Measurements from ENCODE around the gene PLSCR4.

- no peak for TF ChIP-seq EP300 (IDR thresholded peaks at IDR 0.05)
- TF ChIP-seq, protein P1, sequence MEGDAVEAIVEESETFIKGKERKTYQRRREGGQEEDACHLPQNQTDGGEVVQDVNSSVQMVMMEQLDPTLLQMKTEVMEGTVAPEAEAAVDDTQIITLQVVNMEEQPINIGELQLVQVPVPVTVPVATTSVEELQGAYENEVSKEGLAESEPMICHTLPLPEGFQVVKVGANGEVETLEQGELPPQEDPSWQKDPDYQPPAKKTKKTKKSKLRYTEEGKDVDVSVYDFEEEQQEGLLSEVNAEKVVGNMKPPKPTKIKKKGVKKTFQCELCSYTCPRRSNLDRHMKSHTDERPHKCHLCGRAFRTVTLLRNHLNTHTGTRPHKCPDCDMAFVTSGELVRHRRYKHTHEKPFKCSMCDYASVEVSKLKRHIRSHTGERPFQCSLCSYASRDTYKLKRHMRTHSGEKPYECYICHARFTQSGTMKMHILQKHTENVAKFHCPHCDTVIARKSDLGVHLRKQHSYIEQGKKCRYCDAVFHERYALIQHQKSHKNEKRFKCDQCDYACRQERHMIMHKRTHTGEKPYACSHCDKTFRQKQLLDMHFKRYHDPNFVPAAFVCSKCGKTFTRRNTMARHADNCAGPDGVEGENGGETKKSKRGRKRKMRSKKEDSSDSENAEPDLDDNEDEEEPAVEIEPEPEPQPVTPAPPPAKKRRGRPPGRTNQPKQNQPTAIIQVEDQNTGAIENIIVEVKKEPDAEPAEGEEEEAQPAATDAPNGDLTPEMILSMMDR (IDR thresholded peaks at IDR 0.05) = no peak
These were observed 84.1 kb downstream of the PLSCR4 start for GRCh38 chr3:146166826-146167225.
